ENCODE data around the gene LMNA. TPM values are rescaled to one million over a fixed set of nuclear protein-coding genes. Genes with fewer than 3 reads are reported as not detected.
A peak's percentile ranks its signal among the peaks of the same experiment; 100 is the strongest.

The LMNA gene
- polyA plus RNA-seq, 3 donors: 16.5 to 45.5 (median 24.7) TPM

- WGBS (ENCODE audit: insufficient coverage): 100% methylated on average over 7 of the region's 13 CpGs
- H3K36me3 Mint-ChIP-seq: peaks cover 13 to 23% of the 10 kb centered on the region in 2 donors
- no peak for TF ChIP-seq CTCF (IDR thresholded peaks at IDR 0.05)
- H3K4me1 Mint-ChIP-seq: peaks cover 49% of the 10 kb centered on the region
- H3K27me3 Mint-ChIP-seq (ENCODE audit: low read depth in 3 of 3): peaks cover 92 to 97% (median 94%) of the 10 kb centered on the region in 3 donors
- Histone ChIP-seq H3K9ac (ENCODE audit: insufficient read depth, low read length, poor library complexity, severe bottlenecking) (no peak overlapping the region), H3K4me1 (ENCODE audit: control insufficient read depth in 1 of 2, insufficient read depth in 2 of 2, low read length in 2 of 2) (peaks cover 39 to 49% of the 10 kb centered on the region in 2 donors), H2AFZ (ENCODE audit: insufficient read depth, low read depth, low read length, poor library complexity, severe bottlenecking) (no peak overlapping the region), H4K20me1 (ENCODE audit: insufficient read depth, low read length) (peaks cover 54% of the 10 kb centered on the region), H3K9me3 (replicated peaks in 1 of 2; ENCODE audit: control insufficient read depth in 1 of 2, insufficient read depth in 1 of 2, low read length in 2 of 2) (peaks cover under 1 to 22% of the 10 kb centered on the region in 2 donors), H3K4me3 (replicated peaks in 1 of 3; ENCODE audit: low read depth in 2 of 3, low read length in 3 of 3) (no peak overlapping the region), H3K27ac (ENCODE audit: low read depth in 1 of 2, low read length in 2 of 2) (no peak overlapping the region), H3K79me2 (ENCODE audit: insufficient read depth, low read length) (no peaks in the 10 kb centered on the region), H3K4me2 (replicated peaks; ENCODE audit: extremely low read depth, low read length, poor library complexity, severe bottlenecking) (no peak overlapping the region), H3K27me3 (ENCODE audit: control insufficient read depth in 2 of 2, insufficient read depth in 2 of 2, low read length in 2 of 2) (peaks cover 70 to 94% of the 10 kb centered on the region in 2 donors), H3K36me3 (replicated peaks in 1 of 2; ENCODE audit: control insufficient read depth in 1 of 2, insufficient read depth in 2 of 2, low read length in 2 of 2) (no peaks in the 10 kb centered on the region)
- peak overlapping the region in 1 of 2 donors; percentile 84 for H3K4me3 Mint-ChIP-seq
- H3K27ac Mint-ChIP-seq: peak overlapping the region in 1 of 7 donors; percentile 66
- no peak for DNase-seq
- H3K9me3 Mint-ChIP-seq: peaks cover 0 to 45% (median 21%) of the 10 kb centered on the region in 7 donors
- intact Hi-C loops (cut with micrococcal nuclease): no loop called here
Measured at GRCh38 chr1:156117414-156118176, 3.1 kb downstream of the LMNA start.

- Histone ChIP-seq H4K20me1 (ENCODE audit: insufficient read depth, low read length) (peaks cover 61% of the 10 kb centered on the region), H3K4me1 (ENCODE audit: control insufficient read depth in 1 of 2, insufficient read depth in 2 of 2, low read length in 2 of 2) (peaks cover 47 to 56% of the 10 kb centered on the region in 2 donors), H3K27ac (ENCODE audit: low read depth in 1 of 2, low read length in 2 of 2) (no peak overlapping the region), H3K36me3 (replicated peaks in 1 of 2; ENCODE audit: control insufficient read depth in 1 of 2, insufficient read depth in 2 of 2, low read length in 2 of 2) (no peaks in the 10 kb centered on the region), H3K4me3 (replicated peaks in 1 of 3; ENCODE audit: low read depth in 2 of 3, low read length in 3 of 3) (no peak overlapping the region), H3K9me3 (replicated peaks in 1 of 2; ENCODE audit: control insufficient read depth in 1 of 2, insufficient read depth in 1 of 2, low read length in 2 of 2) (peaks cover 3 to 24% of the 10 kb centered on the region in 2 donors), H3K9ac (ENCODE audit: insufficient read depth, low read length, poor library complexity, severe bottlenecking) (no peak overlapping the region), H2AFZ (ENCODE audit: insufficient read depth, low read depth, low read length, poor library complexity, severe bottlenecking) (no peak overlapping the region), H3K27me3 (ENCODE audit: control insufficient read depth in 2 of 2, insufficient read depth in 2 of 2, low read length in 2 of 2) (peaks cover 71 to 94% of the 10 kb centered on the region in 2 donors), H3K4me2 (replicated peaks; ENCODE audit: extremely low read depth, low read length, poor library complexity, severe bottlenecking) (no peak overlapping the region), H3K79me2 (ENCODE audit: insufficient read depth, low read length) (no peaks in the 10 kb centered on the region)
- H3K4me1 Mint-ChIP-seq: peaks cover 56% of the 10 kb centered on the region
- no peak for DNase-seq
- H3K27me3 Mint-ChIP-seq (ENCODE audit: low read depth in 3 of 3): peaks cover 92 to 97% (median 94%) of the 10 kb centered on the region in 3 donors
- intact Hi-C loops (cut with micrococcal nuclease): no loop called here
- WGBS (ENCODE audit: insufficient coverage): 90% methylated on average over 4 of the region's 8 CpGs
- H3K9me3 Mint-ChIP-seq: peaks cover 0 to 45% (median 21%) of the 10 kb centered on the region in 7 donors
- H3K36me3 Mint-ChIP-seq: peaks cover 15 to 18% of the 10 kb centered on the region in 2 donors
- peak overlapping the region in 1 of 2 donors; percentile 84 for H3K4me3 Mint-ChIP-seq
- no peak for TF ChIP-seq CTCF (IDR thresholded peaks at IDR 0.05)
- peak overlapping the region in 3 of 7 donors; percentile 26 to 66 (median 31) for H3K27ac Mint-ChIP-seq
Measured at GRCh38 chr1:156118177-156118868, 3.8 kb downstream of the LMNA start.

All from CD14-positive monocyte (primary cell).